HEK293T (cell line): Measurements from ENCODE around the gene NCMAP.

ENCODE experiments used
- BHLHE40 ChIP-seq: fragments of 450-650 bp; IDR thresholded peaks from 2 replicates; pipeline ENCODE4 v1.6.1; 2016; ENCODE audit warnings: mild to moderate bottlenecking, moderate library complexity, borderline replicate concordance
- ELF4 ChIP-seq: fragments of 450-650 bp; IDR thresholded peaks from 2 replicates; pipeline ENCODE4 v1.6.1; 2017; ENCODE audit warnings: antibody characterized with exemption
- FOXK2 ChIP-seq: fragments of 450-650 bp; IDR thresholded peaks from 2 replicates; pipeline ENCODE4 v1.6.1; 2016; ENCODE audit warnings: mild to moderate bottlenecking
- PKNOX1 ChIP-seq: fragments of 450-650 bp; IDR thresholded peaks from 2 replicates; pipeline ENCODE4 v1.6.1; 2016
- SP1 ChIP-seq: fragments of 450-650 bp; IDR thresholded peaks from 2 replicates; pipeline ENCODE4 v1.6.1; 2017
- TARDBP ChIP-seq: fragments of 450-650 bp; IDR thresholded peaks from 2 replicates; pipeline ENCODE4 v1.6.1; 2016

- TF ChIP-seq ELF4 (no peak), BHLHE40 (no peak), FOXK2 (no peak), SP1 (no peak), PKNOX1 (no peak), TARDBP (no peak)
These were observed 85.8 kb downstream of the NCMAP start for GRCh38 chr1:24641646-24642151.
